NCI-H128 (cell line): ENCODE measurements around the gene PSMD13.
"Not testable (repeated sequence)": the region's sequence is repeated elsewhere in the genome, so short reads cannot be mapped to it uniquely, and the experiment has no call there.

Experiments used
- DNase-seq: peaks from one replicate; lab custom pipeline; 2025; ENCODE audit not compliant: unreplicated experiment; lab: John Stamatoyannopoulos, UW

PSMD13 gene

DNA sequence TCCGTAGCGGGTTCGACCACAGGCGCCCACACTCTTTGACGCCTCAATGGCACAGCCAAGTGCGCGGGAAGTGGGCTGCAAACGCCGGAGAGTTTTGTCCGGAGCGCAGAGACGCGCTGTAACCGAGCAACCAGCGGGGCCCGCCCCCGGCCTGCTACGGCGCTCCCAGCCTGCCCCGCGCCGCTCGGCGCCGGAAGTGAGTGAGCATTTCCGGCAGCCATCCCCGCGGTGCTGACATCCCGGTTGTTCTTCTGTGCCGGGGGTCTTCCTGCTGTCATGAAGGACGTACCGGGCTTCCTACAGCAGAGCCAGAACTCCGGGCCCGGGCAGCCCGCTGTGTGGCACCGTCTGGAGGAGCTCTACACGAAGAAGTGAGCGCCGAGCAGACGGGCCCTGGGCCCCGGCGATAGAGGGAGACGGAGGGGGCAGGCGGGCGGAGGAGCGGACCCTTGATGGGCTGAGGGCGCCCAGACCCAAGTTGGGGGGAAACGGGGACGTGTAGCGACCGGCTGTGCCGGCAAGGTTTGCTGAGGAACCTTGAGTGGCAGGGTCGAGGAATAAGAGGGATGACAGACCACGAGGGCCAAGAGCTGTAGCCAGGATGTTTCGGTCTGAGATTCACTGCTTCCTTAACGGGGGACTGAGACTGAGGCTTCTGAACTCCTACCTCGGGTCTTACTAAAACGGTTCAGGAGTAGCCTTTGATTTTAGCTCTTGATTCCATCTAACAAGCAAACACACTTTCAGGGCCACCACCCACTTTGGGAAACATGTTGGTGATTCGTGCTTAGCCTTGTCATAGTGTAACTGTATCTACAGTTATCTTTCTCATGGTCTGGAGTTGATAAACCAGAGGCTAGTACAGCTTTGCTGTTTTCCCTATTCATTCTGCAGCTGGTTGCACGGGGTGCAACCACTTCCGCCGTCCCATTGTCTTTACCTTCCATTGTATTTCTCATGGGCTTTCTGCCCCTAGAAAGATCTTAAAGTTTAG is at the start of gene PSMD13:
TSS of gene PSMD13 (plus strand) at position 203 of the 994 bp plus-strand sequence. CDS start at position 277, 74 bp downstream.
- DNase-seq: peak; percentile 52

- not testable (repeated sequence) for DNase-seq
These were observed 47.5 kb upstream of the PSMD13 start for GRCh38 chr11:189200-189783.

DNA sequence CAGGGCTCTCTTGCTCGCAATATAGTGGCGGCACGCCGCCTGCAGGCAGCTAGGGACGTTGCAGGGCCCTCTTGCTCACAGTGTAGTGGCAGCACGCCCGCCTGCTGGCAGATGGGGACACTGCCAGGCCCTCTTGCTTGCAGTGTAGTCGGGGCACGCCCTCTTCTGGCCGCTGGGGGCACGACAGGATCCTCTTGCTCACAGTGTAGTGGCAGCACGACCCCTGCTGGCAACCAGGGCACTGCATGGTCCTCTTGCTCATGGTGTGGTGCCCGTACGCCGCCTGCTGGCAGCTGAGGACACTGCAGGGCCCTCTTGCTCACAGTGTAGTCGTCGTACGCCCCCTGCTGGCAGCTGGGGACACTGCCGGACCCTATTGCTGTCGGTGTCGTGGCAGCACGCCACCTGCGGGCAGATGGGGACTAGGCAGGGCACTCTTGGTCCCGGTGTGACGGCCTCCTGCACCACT is 46.9 kb upstream of the PSMD13 start:
- DNase-seq: not testable (repeated sequence)

DNA sequence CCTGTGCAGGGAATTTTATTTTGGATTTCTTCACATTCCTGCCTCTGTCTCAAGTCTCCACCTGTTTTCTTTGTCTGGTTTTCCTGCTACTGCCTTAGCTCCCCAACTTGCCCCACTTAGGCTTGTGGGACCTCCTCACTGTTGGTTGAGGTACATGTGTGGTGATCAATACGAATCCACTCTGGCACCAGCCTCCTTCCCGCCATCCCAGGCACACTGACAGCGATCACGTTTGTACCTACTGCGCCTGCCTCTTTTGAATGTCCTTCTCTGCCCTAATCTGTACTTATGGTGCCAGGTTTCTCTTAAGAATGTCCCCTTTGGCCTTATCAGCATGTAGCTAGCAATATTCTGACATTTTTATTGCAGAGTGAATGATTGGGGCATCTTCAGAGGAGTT is 46.2 kb upstream of the PSMD13 start:
- not testable (repeated sequence) for DNase-seq

GRCh38 chr11:191490-192478 is 45.0 kb upstream of the PSMD13 start:
- DNase-seq: not testable (repeated sequence)

DNA sequence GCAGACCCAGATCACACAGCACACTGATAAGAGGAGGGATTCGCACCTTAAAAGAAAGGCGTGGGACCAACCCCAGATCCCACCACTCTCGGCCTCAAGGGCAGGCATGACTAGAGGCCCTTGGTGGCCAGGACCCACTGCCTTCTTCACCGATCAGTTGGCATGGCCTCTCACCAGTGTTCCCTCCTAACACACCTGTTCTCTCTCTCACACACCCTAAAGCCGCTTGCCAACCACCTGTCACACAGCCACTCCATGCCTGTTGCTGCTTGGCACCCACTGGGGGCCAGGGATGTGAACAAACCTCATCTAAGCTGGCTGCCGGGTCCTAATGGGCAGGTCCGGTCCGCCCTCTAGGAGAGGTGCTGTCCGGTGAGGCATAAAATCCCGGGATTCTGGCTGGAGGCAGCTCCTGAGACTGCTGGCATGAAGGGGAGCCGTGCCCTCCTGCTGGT is 44.1 kb upstream of the PSMD13 start, which contains the start of gene SCGB1C1:
TSS of gene SCGB1C1 (plus strand) at position 405 of the 455 bp plus-strand sequence. CDS start at position 427, 22 bp downstream.
- DNase-seq: not testable (repeated sequence)

DNA sequence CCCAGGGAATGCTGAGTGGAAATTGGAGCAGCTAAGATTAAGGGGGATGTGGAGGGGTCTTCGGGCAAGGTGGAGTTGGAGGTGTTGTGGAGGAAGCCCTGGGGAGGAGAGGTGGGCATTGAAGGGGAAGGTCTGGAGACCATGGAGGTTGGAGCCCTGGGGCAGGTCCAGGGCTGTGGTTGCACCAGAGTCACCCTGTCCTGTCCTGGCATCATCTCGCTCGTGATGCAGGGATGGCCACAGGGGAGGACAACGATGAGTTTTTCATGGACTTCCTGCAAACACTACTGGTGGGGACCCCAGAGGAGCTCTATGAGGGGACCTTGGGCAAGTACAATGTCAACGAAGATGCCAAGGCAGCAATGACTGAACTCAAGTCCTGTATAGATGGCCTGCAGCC is 43.3 kb upstream of the PSMD13 start:
- DNase-seq: not testable (repeated sequence)

DNA sequence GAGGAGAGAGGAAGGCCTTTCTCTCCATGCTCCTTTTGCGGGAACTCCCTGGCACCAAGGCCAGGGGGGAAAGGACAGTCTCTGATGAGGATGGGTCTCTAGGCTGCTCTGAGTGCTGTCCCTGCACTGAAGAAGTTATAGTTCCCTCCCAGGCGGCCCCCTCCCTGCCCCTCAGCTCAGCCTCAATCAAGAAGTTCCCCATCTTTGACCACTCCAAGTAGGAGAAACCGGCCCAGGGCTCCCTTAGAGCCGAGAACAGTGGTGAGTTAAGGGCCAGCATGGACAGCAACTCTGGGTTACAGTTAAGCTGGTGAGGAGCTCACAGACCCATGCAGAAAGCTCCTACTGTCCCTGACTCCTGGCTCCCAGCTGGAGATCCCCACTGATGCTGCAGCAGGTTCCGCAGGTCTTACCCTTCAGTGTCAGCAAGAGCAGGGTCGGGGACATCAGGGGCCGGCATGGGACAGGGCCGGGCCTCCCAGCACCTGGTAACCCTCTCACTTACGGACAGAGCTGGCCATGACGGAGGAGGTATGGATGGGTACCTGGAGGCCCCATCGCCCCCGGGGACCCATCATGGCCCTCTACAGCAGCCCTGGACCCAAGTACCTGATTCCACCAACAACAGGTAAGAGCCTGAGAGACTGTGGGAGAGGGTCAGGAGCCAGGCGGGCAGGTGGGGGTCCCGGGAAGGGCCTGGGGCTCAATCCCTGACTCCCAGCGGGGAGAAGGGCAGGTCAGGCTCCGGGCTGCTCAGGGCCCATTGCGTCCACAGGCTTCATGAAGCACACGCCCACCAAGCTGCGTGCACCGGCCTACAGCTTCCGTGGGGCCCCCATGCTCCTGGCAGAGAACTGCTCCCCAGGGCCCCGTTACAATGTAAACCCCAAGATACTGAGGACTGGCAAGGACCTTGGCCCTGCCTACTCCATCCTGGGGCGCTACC is 39.7 kb upstream of the PSMD13 start:
- DNase-seq: no peak

DNA sequence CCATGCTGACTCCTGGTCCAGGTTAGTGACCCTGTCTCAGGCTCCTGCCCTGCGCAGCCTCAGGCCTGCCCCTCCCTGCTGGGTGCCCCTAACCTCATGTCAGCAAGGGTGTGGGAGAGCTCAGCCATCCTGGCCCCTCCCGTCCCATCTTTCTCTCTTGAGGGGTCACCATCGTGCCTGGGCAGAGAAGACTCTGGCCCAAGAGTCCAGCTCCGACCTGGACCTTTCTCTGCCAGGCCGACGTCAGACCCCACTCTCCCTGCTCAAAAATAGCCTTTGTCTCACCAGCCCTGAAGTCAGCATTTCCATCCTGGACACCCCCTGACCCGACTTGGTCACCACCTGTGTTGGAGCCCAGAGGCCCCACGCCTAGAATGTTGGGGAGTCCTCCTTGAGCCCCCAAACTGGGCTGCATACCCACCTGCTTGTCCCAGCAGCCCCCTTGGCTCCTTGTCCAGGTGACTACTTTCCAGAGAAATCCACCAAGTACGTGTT is 39.0 kb upstream of the PSMD13 start:
- DNase-seq: no peak

GRCh38 chr11:198236-198806 is 38.5 kb upstream of the PSMD13 start:
- no peak for DNase-seq

- no peak for DNase-seq
These were observed 37.7 kb upstream of the PSMD13 start for GRCh38 chr11:199004-199581.

DNA sequence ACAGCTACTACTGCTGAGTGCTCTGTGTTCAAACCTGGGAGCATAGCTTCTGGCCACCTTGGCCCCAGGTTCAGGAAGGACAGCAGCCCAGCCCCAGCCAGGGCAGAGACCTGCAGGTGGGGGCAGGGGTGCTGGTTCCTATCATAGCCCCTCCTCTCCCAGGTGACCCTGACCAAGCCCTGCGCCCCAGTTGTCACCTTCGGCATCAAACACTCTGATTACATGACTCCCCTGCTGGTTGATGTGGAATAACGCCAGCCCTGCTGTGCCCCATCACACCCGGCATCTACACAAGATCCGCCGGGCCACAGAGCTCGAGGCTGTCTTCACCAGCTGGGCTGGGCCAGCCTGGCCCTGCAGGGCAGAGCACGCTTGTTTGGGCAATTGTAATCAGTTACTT is 37.0 kb upstream of the PSMD13 start:
- DNase-seq: no peak

- DNase-seq: no peak
These were observed 36.4 kb upstream of the PSMD13 start for GRCh38 chr11:200224-201003.

DNA sequence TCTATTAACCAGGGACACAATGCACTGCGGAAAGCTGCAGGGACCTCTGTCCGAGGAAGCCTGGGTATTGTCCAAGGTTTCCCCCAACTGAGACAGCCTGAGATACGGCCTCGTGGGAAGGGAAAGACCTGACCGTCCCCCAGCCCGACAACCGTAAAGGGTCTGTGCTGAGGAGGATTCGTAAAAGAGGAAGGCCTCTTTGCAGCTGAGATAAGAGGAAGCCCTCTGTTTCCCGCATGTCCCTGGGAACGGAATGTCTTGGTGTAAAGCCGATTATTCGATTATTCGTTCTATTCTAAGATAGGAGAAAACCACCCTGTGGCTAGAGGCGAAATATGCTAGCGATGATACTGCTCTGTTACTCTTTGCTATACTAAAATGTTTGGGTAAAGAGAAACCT is 34.8 kb upstream of the PSMD13 start:
- DNase-seq: no peak

GRCh38 chr11:202490-202889 is 34.3 kb upstream of the PSMD13 start:
- DNase-seq: no peak

GRCh38 chr11:203056-203944 is 33.5 kb upstream of the PSMD13 start:
- no peak for DNase-seq
